HEK293 (cell line): ENCODE results near the gene PDE4D.
"Not testable (repeated sequence)": the region's sequence is repeated elsewhere in the genome, so short reads cannot be mapped to it uniquely, and the experiment has no call there.

Experiments used
- CTCF ChIA-PET: fragments of 350-600 bp; formaldehyde crosslinking; extraction: SDS; loops from one replicate; lab custom pipeline; 2021; ENCODE audit warnings: antibody characterized with exemption; lab: Yijun Ruan, JAX
- POLR2A ChIA-PET: fragments of 300-600 bp; formaldehyde crosslinking; extraction: SDS; loops from one replicate; lab custom pipeline; 2020; ENCODE audit warnings: antibody characterized with exemption, inconsistent platforms; lab: Yijun Ruan, JAX
- H3K27ac ChIP-seq: fragments of 200-500 bp; sonication (Bioruptor generic); 2 replicates; pipeline ENCODE4 v1.5.1; 2014; ENCODE audit warnings: low read depth, low read length, control low read depth, inconsistent platforms; ENCODE audit errors: extremely low read depth
- H3K36me3 ChIP-seq, 2 experiments: fragments of 200-500 bp in 1 of 2; sonication (Bioruptor generic) in 1 of 2; 1 replicate in 1 of 2; 2 replicates in 1 of 2; pipeline ENCODE4 v1.5.1; 2014 to 2017; ENCODE audit warnings: inconsistent platforms in 2 of 2, low read length in 2 of 2; ENCODE audit not compliant: control insufficient read depth in 2 of 2, insufficient read depth in 1 of 2
- H3K4me1 ChIP-seq: fragments of 200-500 bp; sonication (Bioruptor generic); 2 replicates; pipeline ENCODE4 v1.5.1; 2014; ENCODE audit warnings: mild to moderate bottlenecking, low read length, inconsistent platforms; ENCODE audit not compliant: control insufficient read depth, insufficient read depth
- H3K4me3 ChIP-seq: 2 replicates; pipeline ENCODE4 v1.5.1; 2011; ENCODE audit warnings: low read depth, mild to moderate bottlenecking, control low read depth, low read length, moderate library complexity
- H3K9me3 ChIP-seq: fragments of 200-500 bp; sonication (Bioruptor generic); 2 replicates; pipeline ENCODE4 v1.5.1; 2014; ENCODE audit warnings: low read depth, low read length, inconsistent platforms; ENCODE audit not compliant: control insufficient read depth, insufficient read depth
- ATF2 ChIP-seq: fragments of 450-650 bp; formaldehyde crosslinking; IDR thresholded peaks from 2 replicates; pipeline ENCODE4 v1.5.1; 2016; ENCODE audit warnings: missing biosample characterization, missing genetic modification characterization, low read depth
- CTCF ChIP-seq: fragments of 450-650 bp; formaldehyde crosslinking; IDR thresholded peaks from 2 replicates; pipeline ENCODE4 v1.5.1; 2016; ENCODE audit warnings: missing biosample characterization, missing genetic modification characterization
- FEZF1 ChIP-seq: fragments of 450-650 bp; formaldehyde crosslinking; IDR thresholded peaks from 2 replicates; pipeline ENCODE4 v1.5.1; 2016; ENCODE audit warnings: missing biosample characterization, missing genetic modification characterization
- KLF10 ChIP-seq: fragments of 450-650 bp; IDR thresholded peaks from 2 replicates; pipeline ENCODE4 v1.5.1; 2018; ENCODE audit warnings: missing biosample characterization, mild to moderate bottlenecking, missing genetic modification characterization
- PRDM4 ChIP-seq: fragments of 450-650 bp; formaldehyde crosslinking; IDR thresholded peaks from 2 replicates; pipeline ENCODE4 v1.5.1; 2017; ENCODE audit warnings: missing biosample characterization, missing genetic modification characterization
- SP7 ChIP-seq: fragments of 450-650 bp; formaldehyde crosslinking; IDR thresholded peaks from 2 replicates; pipeline ENCODE4 v1.5.1; 2016; ENCODE audit warnings: missing biosample characterization, missing genetic modification characterization
- ZBTB44 ChIP-seq: fragments of 450-650 bp; IDR thresholded peaks from 2 replicates; pipeline ENCODE4 v1.5.1; 2018; ENCODE audit warnings: missing biosample characterization, mild to moderate bottlenecking, missing genetic modification characterization
- ZBTB48 ChIP-seq: fragments of 450-650 bp; formaldehyde crosslinking; IDR thresholded peaks from 2 replicates; pipeline ENCODE4 v1.5.1; 2016; ENCODE audit warnings: missing biosample characterization, missing genetic modification characterization
- ZNF16 ChIP-seq: fragments of 450-650 bp; formaldehyde crosslinking; IDR thresholded peaks from 2 replicates; pipeline ENCODE4 v1.5.1; 2016; ENCODE audit warnings: low read depth, missing biosample characterization, missing genetic modification characterization
- ZNF211 ChIP-seq: fragments of 450-650 bp; formaldehyde crosslinking; IDR thresholded peaks from 2 replicates; pipeline ENCODE4 v1.5.1; 2016; ENCODE audit warnings: low read depth, missing biosample characterization, missing genetic modification characterization
- ZNF221 ChIP-seq: fragments of 450-650 bp; formaldehyde crosslinking; IDR thresholded peaks from 2 replicates; pipeline ENCODE4 v1.5.1; 2017; ENCODE audit warnings: missing biosample characterization, missing genetic modification characterization, borderline replicate concordance
- ZNF362 ChIP-seq: fragments of 450-650 bp; formaldehyde crosslinking; IDR thresholded peaks from 2 replicates; pipeline ENCODE4 v1.5.1; 2016; ENCODE audit warnings: missing biosample characterization, missing genetic modification characterization
- ZNF488 ChIP-seq: fragments of 450-650 bp; formaldehyde crosslinking; IDR thresholded peaks from 2 replicates; pipeline ENCODE4 v1.5.1; 2016; ENCODE audit warnings: missing biosample characterization, missing genetic modification characterization
- ZNF639 ChIP-seq: fragments of 450-650 bp; formaldehyde crosslinking; IDR thresholded peaks from 2 replicates; pipeline ENCODE4 v1.5.1; 2016; ENCODE audit warnings: missing biosample characterization, missing genetic modification characterization
- ZNF704 ChIP-seq: fragments of 450-650 bp; formaldehyde crosslinking; IDR thresholded peaks from 2 replicates; pipeline ENCODE4 v1.5.1; 2016; ENCODE audit warnings: missing biosample characterization, missing genetic modification characterization
- ZNF777 ChIP-seq: fragments of 450-650 bp; formaldehyde crosslinking; IDR thresholded peaks from 2 replicates; pipeline ENCODE4 v1.5.1; 2017; ENCODE audit warnings: missing biosample characterization, missing genetic modification characterization, borderline replicate concordance

The PDE4D gene

GRCh38 chr5:59785676-59786333, 107.7 kb downstream of the PDE4D start:
- Histone ChIP-seq H3K27ac (no peak overlapping the region), H3K4me1 (peaks cover 3% of the 10 kb centered on the region; the same call in 1 of the 2 replicates)
- POLR2A ChIA-PET = no interaction called here
- TF ChIP-seq FEZF1 (tag by site-specific recombination) (no peak), ZNF362 (tag by site-specific recombination) (no peak), ZNF221 (tag by site-specific recombination) (no peak), ZBTB48 (tag by site-specific recombination) (no peak), CTCF (tag by site-specific recombination) (no peak), ZNF639 (tag by site-specific recombination) (no peak), ZNF488 (tag by site-specific recombination) (no peak), KLF10 (tag by site-specific recombination) (no peak), ZNF704 (no peak), ATF2 (no peak), ZNF211 (tag by site-specific recombination) (no peak)
- TF ChIP-seq, all 188 proteins: peak for 0
- H3K36me3 ChIP-seq = no peaks in the 10 kb centered on the region
- CTCF ChIA-PET = interaction anchor here (0.7 to 1.2 kb wide), 4 partner anchors 396 to 862 kb away, joined by 3 to 4 read pairs (median 3); no protein-coding TSS in a partner anchor
- no peak overlapping the region for H3K4me3 ChIP-seq
- no peaks in the 10 kb centered on the region for H3K9me3 ChIP-seq

GRCh38 chr5:59784708-59785107, 108.8 kb downstream of the PDE4D start:
- CTCF ChIA-PET = interaction anchor here (1.4 kb wide), 1 partner anchor 25 kb away, joined by 3 read pairs; no protein-coding TSS in a partner anchor
- H3K36me3 ChIP-seq, H3K4me3 ChIP-seq, H3K9me3 ChIP-seq, H3K4me1 ChIP-seq, H3K27ac ChIP-seq, POLR2A ChIA-PET: not testable (repeated sequence)

GRCh38 chr5:59783264-59783663, 110.3 kb downstream of the PDE4D start:
- no peaks in the 10 kb centered on the region for H3K4me1 ChIP-seq
- ChIA-PET POLR2A (no interaction called here), CTCF (interaction anchor here (1.4 kb wide), 1 partner anchor 27 kb away, joined by 3 read pairs; no protein-coding TSS in a partner anchor)
- H3K36me3 ChIP-seq = no peaks in the 10 kb centered on the region
- no peaks in the 10 kb centered on the region for H3K9me3 ChIP-seq
- no peak for TF ChIP-seq ZNF777
- no peak for TF ChIP-seq ZBTB44
- no peak for TF ChIP-seq SP7 (tag by site-specific recombination)
- TF ChIP-seq ZNF16 = no peak
- TF ChIP-seq PRDM4 (tag by site-specific recombination) = no peak
- no peak overlapping the region for H3K27ac ChIP-seq
- H3K4me3 ChIP-seq = no peak overlapping the region
